Activated CD8-positive, alpha-beta T cell treated with anti-CD3 and anti-CD28 coated beads for 36 hours (primary cell): Measurements from ENCODE around the gene CCN6. TPM values are rescaled to one million over a fixed set of nuclear protein-coding genes. Genes with fewer than 3 reads are reported as not detected.
A peak's percentile ranks its signal among the peaks of the same experiment; 100 is the strongest.

Experiments
- ATAC-seq: fragments of 200-7000 bp; cut with Tn5 transposase; one replicate; pipeline ENCODE4 v1.10.0; 2021; ENCODE audit warnings: mild to moderate bottlenecking, moderate library complexity
- CTCF ChIA-PET: fragments of 350-600 bp; sonication (Branson Sonifier 250); formaldehyde crosslinking; loops from one replicate; lab custom pipeline; 2021; ENCODE audit warnings: antibody characterized with exemption; lab: Charles Lee
- POLR2A ChIA-PET: fragments of 350-600 bp; sonication (Branson Sonifier 250); formaldehyde crosslinking; loops from one replicate; lab custom pipeline; 2021; ENCODE audit warnings: antibody characterized with exemption; lab: Charles Lee
- DNase-seq: peaks from one replicate; pipeline ENCODE4 v3.0.0-alpha.2; 2020
- H3K27ac Mint-ChIP-seq: one replicate; pipeline ENCODE4 v1.8.0; 2021; ENCODE audit warnings: mild to moderate bottlenecking, mixed read lengths
- H3K27me3 Mint-ChIP-seq: one replicate; pipeline ENCODE4 v1.8.0; 2021; ENCODE audit warnings: mixed read lengths
- H3K36me3 Mint-ChIP-seq: one replicate; pipeline ENCODE4 v1.8.0; 2021; ENCODE audit warnings: low read depth, mixed read lengths
- H3K4me1 Mint-ChIP-seq: one replicate; pipeline ENCODE4 v1.8.0; 2021; ENCODE audit warnings: low read depth, mixed read lengths
- H3K4me3 Mint-ChIP-seq: one replicate; pipeline ENCODE4 v1.8.0; 2021; ENCODE audit warnings: mild to moderate bottlenecking, moderate library complexity, mixed read lengths
- H3K9me3 Mint-ChIP-seq: one replicate; pipeline ENCODE4 v1.8.0; 2021; ENCODE audit warnings: mixed read lengths
- intact Hi-C: fragments of 100-400 bp; cut with micrococcal nuclease; formaldehyde crosslinking; loops from one replicate; pipeline ENCODE4 v1.10.0; 2022
- total RNA-seq, 2 experiments: library from RNA; stranded (reverse); gene quantifications; one replicate each; pipeline ENCODE4 v1.2.3, GENCODE V29; 2021
- TF ChIP-seq, protein P1 (sequence below): fragments of 200-600 bp; IDR thresholded peaks from one replicate; pipeline ENCODE4 v1.8.0; 2022; ENCODE audit warnings: antibody characterized with exemption, mild to moderate bottlenecking

Gene CCN6
- total RNA-seq, 2 experiments from 2014 or later: not detected

DNA sequence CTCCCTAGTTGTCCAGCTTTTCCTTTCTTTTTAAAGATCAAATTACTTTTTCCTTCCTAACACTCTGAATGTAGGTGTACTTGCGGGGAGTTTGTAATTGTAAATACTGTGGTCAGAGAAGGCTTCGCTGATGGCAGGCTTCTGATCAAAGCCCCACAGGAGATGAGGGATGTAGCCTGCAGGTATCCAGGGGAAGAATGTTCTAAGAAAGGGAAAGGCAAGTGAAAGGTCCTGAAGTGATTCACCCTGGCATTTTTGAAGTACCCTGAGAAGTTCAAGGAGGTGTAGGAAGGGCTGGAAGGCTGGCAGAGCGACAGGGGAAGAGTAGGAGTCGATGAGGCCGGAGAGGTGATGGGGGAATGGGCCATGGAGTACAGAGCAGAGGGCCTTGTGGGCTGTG lies 38.2 kb upstream of the CCN6 start:
- no peak for ATAC-seq
- TF ChIP-seq, protein P1, sequence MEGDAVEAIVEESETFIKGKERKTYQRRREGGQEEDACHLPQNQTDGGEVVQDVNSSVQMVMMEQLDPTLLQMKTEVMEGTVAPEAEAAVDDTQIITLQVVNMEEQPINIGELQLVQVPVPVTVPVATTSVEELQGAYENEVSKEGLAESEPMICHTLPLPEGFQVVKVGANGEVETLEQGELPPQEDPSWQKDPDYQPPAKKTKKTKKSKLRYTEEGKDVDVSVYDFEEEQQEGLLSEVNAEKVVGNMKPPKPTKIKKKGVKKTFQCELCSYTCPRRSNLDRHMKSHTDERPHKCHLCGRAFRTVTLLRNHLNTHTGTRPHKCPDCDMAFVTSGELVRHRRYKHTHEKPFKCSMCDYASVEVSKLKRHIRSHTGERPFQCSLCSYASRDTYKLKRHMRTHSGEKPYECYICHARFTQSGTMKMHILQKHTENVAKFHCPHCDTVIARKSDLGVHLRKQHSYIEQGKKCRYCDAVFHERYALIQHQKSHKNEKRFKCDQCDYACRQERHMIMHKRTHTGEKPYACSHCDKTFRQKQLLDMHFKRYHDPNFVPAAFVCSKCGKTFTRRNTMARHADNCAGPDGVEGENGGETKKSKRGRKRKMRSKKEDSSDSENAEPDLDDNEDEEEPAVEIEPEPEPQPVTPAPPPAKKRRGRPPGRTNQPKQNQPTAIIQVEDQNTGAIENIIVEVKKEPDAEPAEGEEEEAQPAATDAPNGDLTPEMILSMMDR: no peak
- H3K36me3 Mint-ChIP-seq: no peaks in the 10 kb centered on the region
- H3K4me3 Mint-ChIP-seq: no peak overlapping the region
- CTCF ChIA-PET: interaction anchor here (1.1 to 5.1 kb wide), 9 partner anchors 8 to 305 kb away, joined by 3 to 59 read pairs (median 8); no protein-coding TSS in a partner anchor
- intact Hi-C loops: loop anchor here (2.0 kb wide), 1 partner anchor 19 kb away; no protein-coding TSS in a partner anchor
- peaks cover 51% of the 10 kb centered on the region for H3K4me1 Mint-ChIP-seq
- peak overlapping the region; percentile 86 for H3K27ac Mint-ChIP-seq
- H3K27me3 Mint-ChIP-seq: no peaks in the 10 kb centered on the region
- no peak for DNase-seq
- POLR2A ChIA-PET: interaction anchor here (1.1 to 2.0 kb wide), 6 partner anchors 8 to 281 kb away, joined by 3 to 7 read pairs (median 4); no protein-coding TSS in a partner anchor
- no peaks in the 10 kb centered on the region for H3K9me3 Mint-ChIP-seq

DNA sequence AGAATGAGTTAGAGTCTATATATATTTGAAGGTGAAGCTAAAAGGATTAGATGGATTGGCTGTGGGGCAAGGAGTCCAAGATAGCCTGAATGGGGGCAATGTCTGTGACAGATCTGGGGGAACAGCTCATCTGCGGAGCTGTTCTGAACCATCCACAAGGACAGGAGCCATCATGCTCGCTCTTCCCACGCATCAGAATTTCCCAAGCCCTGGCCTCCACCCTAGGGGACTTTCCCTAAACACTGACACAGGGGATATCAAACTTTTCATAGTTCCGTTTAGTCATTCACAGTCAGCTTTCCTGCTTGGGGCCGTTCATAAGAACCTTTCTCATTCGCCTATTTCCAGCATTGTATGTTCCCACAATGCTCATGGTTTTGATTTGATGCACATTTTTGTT lies 37.6 kb upstream of the CCN6 start:
- H3K4me3 Mint-ChIP-seq: no peak overlapping the region

DNA sequence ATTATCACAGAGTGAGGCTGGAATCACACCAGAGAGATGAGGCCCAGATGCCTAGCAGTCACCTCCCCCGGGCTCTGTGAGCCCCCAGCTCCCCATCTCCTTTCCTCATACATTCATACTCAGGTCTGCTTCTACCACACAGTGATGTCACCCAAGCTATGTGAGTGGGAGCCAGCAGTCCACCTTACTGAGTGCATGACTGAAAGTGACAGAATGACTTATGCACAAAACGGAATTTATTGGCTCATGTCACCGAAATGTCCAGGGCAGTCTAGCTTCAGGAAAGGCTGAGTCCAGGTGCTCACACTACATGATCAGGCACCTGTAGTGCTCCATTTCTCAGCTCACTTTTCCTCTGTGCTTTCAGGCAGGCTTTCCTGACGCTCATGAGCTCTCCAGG lies 36.7 kb upstream of the CCN6 start:
- H3K27ac Mint-ChIP-seq: peak overlapping the region; percentile 86
- peaks cover 50% of the 10 kb centered on the region for H3K4me1 Mint-ChIP-seq
- no peaks in the 10 kb centered on the region for H3K36me3 Mint-ChIP-seq
- TF ChIP-seq, protein P1: no peak
- DNase-seq (peak; percentile 78), ATAC-seq (peak; percentile 86)
- ChIA-PET POLR2A (interaction anchor here (0.7 to 2.4 kb wide), 10 partner anchors 10 to 283 kb away, joined by 3 to 16 read pairs (median 4); no protein-coding TSS in a partner anchor), CTCF (interaction anchor here (0.8 to 5.1 kb wide), 14 partner anchors 8 to 173 kb away, joined by 3 to 59 read pairs (median 5); no protein-coding TSS in a partner anchor)
- no peaks in the 10 kb centered on the region for H3K27me3 Mint-ChIP-seq
- intact Hi-C loops: loop anchor here (2.0 kb wide), 1 partner anchor 18 kb away; no protein-coding TSS in a partner anchor
- H3K4me3 Mint-ChIP-seq: peak overlapping the region; percentile 22
- H3K9me3 Mint-ChIP-seq: no peaks in the 10 kb centered on the region

More for the DNA sequence above, 37.6 kb upstream of the CCN6 start:
- CTCF ChIA-PET: interaction anchor here (0.8 to 5.1 kb wide), 9 partner anchors 9 to 172 kb away, joined by 3 to 59 read pairs (median 8); no protein-coding TSS in a partner anchor
- Mint-ChIP-seq H3K9me3 (no peaks in the 10 kb centered on the region), H3K27me3 (no peaks in the 10 kb centered on the region), H3K36me3 (no peaks in the 10 kb centered on the region), H3K4me1 (peaks cover 47% of the 10 kb centered on the region), H3K27ac (peak overlapping the region; percentile 86)
- POLR2A ChIA-PET: interaction anchor here (1.4 to 2.4 kb wide), 6 partner anchors 9 to 282 kb away, joined by 3 to 16 read pairs (median 5); no protein-coding TSS in a partner anchor
- intact Hi-C loops: loop anchor here (2.0 kb wide), 1 partner anchor 18 kb away; no protein-coding TSS in a partner anchor
- peak; percentile 74 for ATAC-seq
- TF ChIP-seq, protein P1: no peak
- peak; percentile 75 for DNase-seq

DNA sequence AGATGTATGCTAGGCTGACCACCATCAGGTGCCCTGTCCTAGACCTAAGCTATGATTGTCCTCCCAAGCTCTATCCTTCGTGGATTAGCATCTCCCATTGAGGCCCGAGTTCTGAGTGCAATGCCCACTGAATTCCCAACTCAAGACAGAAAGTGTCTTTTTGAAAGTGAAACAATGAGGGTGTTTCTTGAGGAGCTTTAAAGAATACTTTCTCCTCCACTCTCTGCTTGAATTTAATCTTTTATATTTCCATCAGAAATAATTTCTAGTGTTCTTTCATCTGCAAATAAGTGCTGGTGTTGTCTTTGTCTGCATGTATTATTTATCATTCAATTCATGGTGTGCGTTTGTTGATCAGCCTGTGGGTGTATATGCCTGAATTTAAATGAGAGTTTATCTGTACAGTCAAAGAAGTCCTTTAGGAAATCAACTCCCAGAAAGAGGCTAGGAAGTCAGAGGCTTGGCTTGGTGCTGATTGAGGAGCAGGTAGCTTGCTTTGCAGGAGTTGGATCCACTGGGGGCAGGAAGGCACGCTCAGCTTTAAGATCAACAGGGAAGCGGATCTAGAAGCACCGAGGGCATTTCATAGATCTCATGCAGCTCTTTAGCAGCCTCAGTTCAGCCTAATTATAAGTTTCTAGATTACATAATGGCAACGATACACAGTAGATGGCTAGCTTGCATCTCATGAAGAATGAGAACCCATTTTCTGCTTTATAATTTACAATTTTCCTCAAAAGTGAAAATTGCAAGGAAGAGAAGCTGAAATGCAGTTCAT lies 36.0 kb upstream of the CCN6 start:
- Mint-ChIP-seq H3K36me3 (no peaks in the 10 kb centered on the region), H3K4me3 (peak overlapping the region; percentile 22), H3K27me3 (no peaks in the 10 kb centered on the region)

More for the DNA sequence above, 36.0 kb upstream of the CCN6 start:
- no peak for DNase-seq
- no peak for ATAC-seq
- peak overlapping the region; percentile 86 for H3K27ac Mint-ChIP-seq
- peaks cover 51% of the 10 kb centered on the region for H3K4me1 Mint-ChIP-seq
- intact Hi-C loops: loop anchor here (2.0 kb wide), 1 partner anchor 17 kb away; no protein-coding TSS in a partner anchor
- peaks cover under 1% of the 10 kb centered on the region for H3K9me3 Mint-ChIP-seq
- ChIA-PET POLR2A (interaction anchor here (0.7 to 2.4 kb wide), 8 partner anchors 10 to 283 kb away, joined by 3 to 16 read pairs (median 4); no protein-coding TSS in a partner anchor), CTCF (interaction anchor here (0.6 to 5.1 kb wide), 12 partner anchors 9 to 44 kb away, joined by 3 to 59 read pairs (median 4); no protein-coding TSS in a partner anchor)
- TF ChIP-seq, protein P1: no peak
